Ascending aorta (tissue), 2 donors: ENCODE data around the gene QPCT. TPM values are rescaled to one million over a fixed set of nuclear protein-coding genes. Genes with fewer than 3 reads are reported as not detected.
"Not testable (repeated sequence)": the region's sequence is repeated elsewhere in the genome, so short reads cannot be mapped to it uniquely, and the experiment has no call there.

Experiments used
- DNase-seq, 2 donors: peaks; one replicate each; pipeline ENCODE4 v3.0.0-alpha.2; 2019; ENCODE audit warnings: low spot score in 2 of 2
- H3K27ac ChIP-seq, 2 donors: fragments of 200-600 bp; sonication (generic); one replicate each; pipeline ENCODE4 v1.5.1; 2016 to 2017; ENCODE audit warnings: mild to moderate bottlenecking in 1 of 2
- H3K27me3 ChIP-seq: fragments of 200-600 bp; sonication (generic); one replicate; pipeline ENCODE4 v1.5.1; 2017
- H3K36me3 ChIP-seq, 2 donors: fragments of 200-600 bp; sonication (generic); one replicate each; pipeline ENCODE4 v1.5.1; 2016
- H3K4me1 ChIP-seq, 2 donors: fragments of 200-600 bp; sonication (generic); one replicate each; pipeline ENCODE4 v1.5.1; 2016 to 2017; ENCODE audit warnings: mild to moderate bottlenecking in 1 of 2
- H3K4me3 ChIP-seq, 2 donors: fragments of 200-600 bp; sonication (generic); one replicate each; pipeline ENCODE4 v1.5.1; 2016 to 2017; ENCODE audit warnings: mild to moderate bottlenecking in 1 of 2
- H3K9me3 ChIP-seq, 2 donors: fragments of 200-600 bp; sonication (generic); one replicate each; pipeline ENCODE4 v1.5.1; 2016
- intact Hi-C: fragments of 100-400 bp; cut with DNase I; formaldehyde crosslinking; loops from one replicate; pipeline ENCODE4 v1.15.1; 2023
- total RNA-seq: library from RNA; depleted of rRNA; stranded (reverse); fragments of >200 nt; gene quantifications from one replicate; pipeline ENCODE4 v1.1.0, GENCODE V29; 2016
- TF ChIP-seq, protein P1 (sequence below), 3 experiments: fragments of 200-600 bp in 2 of 3; fragments of 450-650 bp in 1 of 3; sonication (generic) in 2 of 3; IDR thresholded peaks; one replicate each; pipeline ENCODE4 v1.5.1; 2016 to 2019; ENCODE audit warnings: antibody characterized with exemption in 3 of 3, mild to moderate bottlenecking in 1 of 3, moderate library complexity in 1 of 3

The QPCT gene
- total RNA-seq, 1 donor from 2014 or later, result 1.8 TPM

DNA sequence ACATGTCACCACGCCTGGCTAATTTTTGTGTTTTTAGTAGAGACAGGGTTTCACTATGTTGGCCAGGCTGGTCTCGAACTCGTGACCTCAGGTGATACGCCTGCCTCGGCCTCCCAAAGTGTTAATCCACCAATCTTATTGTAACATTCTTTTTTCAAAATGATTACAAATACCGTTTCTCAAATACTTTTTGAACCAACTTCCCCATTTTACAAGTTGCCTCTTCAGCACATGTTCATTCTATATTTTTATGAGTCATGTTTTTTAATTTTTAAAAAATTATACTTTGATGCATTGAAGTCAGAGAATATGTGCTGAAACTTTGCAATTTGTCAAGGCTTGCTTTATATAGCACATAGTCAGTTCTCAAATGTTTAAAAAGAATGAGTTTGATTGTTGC is 58.2 kb downstream of the QPCT start:
- no peak overlapping the region for H3K4me3 ChIP-seq
- H3K36me3 ChIP-seq, result no peaks in the 10 kb centered on the region
- no peaks in the 10 kb centered on the region for H3K4me1 ChIP-seq
- H3K27ac ChIP-seq, result no peak overlapping the region
- no peaks in the 10 kb centered on the region for H3K9me3 ChIP-seq
- DNase-seq, result no peak
- TF ChIP-seq, protein P1, sequence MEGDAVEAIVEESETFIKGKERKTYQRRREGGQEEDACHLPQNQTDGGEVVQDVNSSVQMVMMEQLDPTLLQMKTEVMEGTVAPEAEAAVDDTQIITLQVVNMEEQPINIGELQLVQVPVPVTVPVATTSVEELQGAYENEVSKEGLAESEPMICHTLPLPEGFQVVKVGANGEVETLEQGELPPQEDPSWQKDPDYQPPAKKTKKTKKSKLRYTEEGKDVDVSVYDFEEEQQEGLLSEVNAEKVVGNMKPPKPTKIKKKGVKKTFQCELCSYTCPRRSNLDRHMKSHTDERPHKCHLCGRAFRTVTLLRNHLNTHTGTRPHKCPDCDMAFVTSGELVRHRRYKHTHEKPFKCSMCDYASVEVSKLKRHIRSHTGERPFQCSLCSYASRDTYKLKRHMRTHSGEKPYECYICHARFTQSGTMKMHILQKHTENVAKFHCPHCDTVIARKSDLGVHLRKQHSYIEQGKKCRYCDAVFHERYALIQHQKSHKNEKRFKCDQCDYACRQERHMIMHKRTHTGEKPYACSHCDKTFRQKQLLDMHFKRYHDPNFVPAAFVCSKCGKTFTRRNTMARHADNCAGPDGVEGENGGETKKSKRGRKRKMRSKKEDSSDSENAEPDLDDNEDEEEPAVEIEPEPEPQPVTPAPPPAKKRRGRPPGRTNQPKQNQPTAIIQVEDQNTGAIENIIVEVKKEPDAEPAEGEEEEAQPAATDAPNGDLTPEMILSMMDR (IDR thresholded peaks at IDR 0.05), result no peak
- H3K27me3 ChIP-seq, result no peaks in the 10 kb centered on the region
- intact Hi-C loops, result no loop called here

DNA sequence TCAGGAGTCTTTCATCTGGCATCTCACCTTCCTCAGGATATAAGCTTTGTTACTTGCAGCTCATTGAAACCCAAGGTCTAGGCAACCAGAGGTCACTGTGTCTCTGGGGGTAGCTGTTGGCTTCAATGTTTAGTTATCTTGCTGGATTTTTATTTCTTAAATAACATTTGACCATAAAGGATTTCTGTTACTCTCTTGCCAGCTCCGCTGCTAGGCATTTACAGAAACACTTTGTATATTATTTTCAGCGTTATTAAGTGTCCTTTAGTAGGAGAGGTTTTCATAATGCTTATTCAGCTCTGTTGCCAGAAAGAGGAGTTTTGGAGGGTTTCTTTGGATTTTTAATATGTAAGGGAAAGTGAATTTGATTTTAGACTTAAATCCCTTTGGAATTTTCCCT is 61.4 kb downstream of the QPCT start:
- Histone ChIP-seq H3K27me3 (no peaks in the 10 kb centered on the region), H3K36me3 (no peaks in the 10 kb centered on the region), H3K27ac (no peak overlapping the region), H3K9me3 (no peaks in the 10 kb centered on the region), H3K4me1 (no peaks in the 10 kb centered on the region), H3K4me3 (no peak overlapping the region)
- TF ChIP-seq, protein P1 (IDR thresholded peaks at IDR 0.05), result no peak
- intact Hi-C loops, result no loop called here
- no peak for DNase-seq

DNA sequence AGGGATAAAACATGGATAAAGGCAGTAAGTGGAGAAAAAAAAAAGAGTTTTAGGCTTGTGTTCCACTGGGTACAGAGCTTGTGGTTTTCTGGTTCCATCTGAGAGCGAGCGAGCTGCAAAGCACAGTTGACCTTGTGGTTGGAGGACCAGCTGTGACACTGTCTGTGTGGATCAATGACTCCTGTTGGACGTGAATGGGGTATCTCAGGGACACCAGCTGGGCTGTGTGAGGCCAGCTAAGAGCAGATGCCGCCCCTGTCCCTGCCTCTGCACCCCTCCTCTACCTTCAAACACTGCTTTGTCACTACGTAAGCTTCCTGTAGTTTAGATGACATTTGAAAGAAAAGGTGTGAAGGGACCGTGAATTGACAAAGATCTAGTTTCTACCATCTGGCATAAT is 67.8 kb downstream of the QPCT start:
- H3K27me3 ChIP-seq, result no peaks in the 10 kb centered on the region
- H3K27ac ChIP-seq, result no peak overlapping the region
- H3K4me3 ChIP-seq, result no peak overlapping the region
- H3K9me3 ChIP-seq, result no peaks in the 10 kb centered on the region
- TF ChIP-seq, protein P1 (IDR thresholded peaks at IDR 0.05), result no peak
- no peak for DNase-seq
- no peaks in the 10 kb centered on the region for H3K36me3 ChIP-seq
- peaks cover 0 to under 1% of the 10 kb centered on the region in 2 donors for H3K4me1 ChIP-seq
- intact Hi-C loops, result no loop called here

DNA sequence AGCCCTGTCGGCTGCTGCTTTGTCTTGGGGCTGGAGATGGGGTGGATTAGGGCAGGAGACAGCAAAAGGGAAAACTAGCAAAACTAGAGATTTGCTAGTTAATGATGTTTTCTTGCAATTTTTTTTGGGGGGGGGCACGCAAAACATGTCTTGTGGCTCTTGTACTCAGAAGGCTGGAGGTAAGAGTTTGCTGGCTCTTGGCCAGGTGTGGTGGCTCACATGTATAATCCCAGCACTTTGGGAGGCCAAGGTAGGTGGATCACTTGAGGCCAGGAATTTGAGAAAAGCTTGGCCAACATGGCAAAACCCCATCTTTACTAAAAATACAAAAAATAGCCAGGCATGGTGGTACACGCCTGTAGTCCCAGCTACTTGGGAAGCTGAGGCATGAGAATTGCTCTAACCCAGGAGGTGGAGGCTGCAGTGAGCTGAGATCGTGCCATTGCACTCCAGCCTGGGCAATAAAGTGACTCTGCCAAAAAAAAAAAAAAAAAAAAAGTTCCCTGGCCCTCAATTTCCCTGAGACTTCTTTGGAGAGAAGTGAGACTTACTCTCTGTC is 69.6 kb downstream of the QPCT start:
- not testable (repeated sequence) for H3K4me3 ChIP-seq, DNase-seq, H3K9me3 ChIP-seq, H3K4me1 ChIP-seq, H3K36me3 ChIP-seq, H3K27me3 ChIP-seq, H3K27ac ChIP-seq
- intact Hi-C loops, result loop anchor here (1.0 to 2.0 kb wide), 3 partner anchors 17 to 418 kb away; no protein-coding TSS in a partner anchor

DNA sequence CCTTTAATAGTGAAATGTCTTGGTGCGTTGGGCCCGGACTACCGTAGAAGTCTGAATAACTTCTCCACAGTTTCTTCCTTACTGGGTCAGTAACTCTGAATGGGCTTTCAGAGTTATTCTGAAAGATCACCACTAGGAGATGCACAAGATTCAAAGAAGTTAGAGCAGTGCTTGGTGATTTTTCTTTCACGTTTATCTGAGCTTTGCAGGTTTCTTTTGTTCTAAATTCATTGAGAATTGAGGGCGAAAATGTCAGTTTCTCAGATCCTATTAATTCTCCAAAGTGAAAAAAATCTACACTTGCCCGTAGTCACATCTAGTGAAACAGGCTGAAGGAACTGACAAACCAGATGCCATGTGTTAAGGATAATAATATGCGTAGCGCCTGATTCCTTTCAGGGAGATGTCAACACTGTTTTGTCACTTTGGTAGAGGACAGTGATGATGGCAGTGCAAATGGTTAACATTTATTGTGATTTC is 70.1 kb downstream of the QPCT start:
- no peaks in the 10 kb centered on the region for H3K9me3 ChIP-seq

More for the DNA sequence above, 70.1 kb downstream of the QPCT start:
- Histone ChIP-seq H3K36me3 (no peaks in the 10 kb centered on the region), H3K27me3 (no peaks in the 10 kb centered on the region), H3K27ac (peak overlapping the region in 1 of 2 donors; percentile 31), H3K4me1 (peaks cover 0 to 3% of the 10 kb centered on the region in 2 donors), H3K4me3 (no peak overlapping the region)
- DNase-seq, result no peak
- TF ChIP-seq, protein P1 (IDR thresholded peaks at IDR 0.05), result peak; percentile 75 to 95 (median 84)
- intact Hi-C loops, result loop anchor here (1.0 to 2.0 kb wide), 3 partner anchors 18 to 418 kb away; no protein-coding TSS in a partner anchor
